ENCODE data around the gene CIC.

The CIC gene

DNA sequence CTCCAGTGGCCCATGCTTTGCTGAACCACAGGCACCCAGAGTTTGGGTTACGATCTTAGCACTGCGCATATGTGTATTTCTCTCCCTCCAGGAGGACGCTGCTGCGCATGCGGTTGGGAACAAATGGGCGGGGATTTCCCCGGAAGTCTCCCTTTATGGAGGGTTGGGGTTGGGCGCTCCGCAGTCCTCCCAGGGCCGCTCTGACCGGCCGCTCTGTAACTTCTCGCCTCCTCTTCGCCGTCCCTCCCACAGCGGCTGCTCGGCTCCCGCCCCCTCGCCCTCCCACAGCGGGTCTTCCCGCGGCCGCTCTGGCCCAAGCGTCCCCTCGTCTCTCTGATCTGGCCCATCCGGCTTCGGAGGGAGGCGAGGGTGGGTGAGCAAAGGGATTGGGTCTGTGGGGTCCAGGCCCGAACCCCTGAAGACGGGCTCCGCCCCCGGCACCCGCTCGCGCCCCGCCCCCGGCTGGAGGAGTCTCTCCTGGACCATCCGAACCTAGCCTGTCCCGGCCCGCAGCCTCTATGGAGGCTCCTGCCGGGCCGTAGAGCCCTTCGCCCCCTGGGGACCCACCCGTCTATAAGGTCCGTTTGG, 56.4 kb downstream of the CIC start, which contains the start of gene MEGF8:
TSS of gene MEGF8 (plus strand) at position 328 of the 588 bp plus-strand sequence. CDS start 609 bp downstream, outside the sequence.
- in situ Hi-C loops (cut with MboI; ENCODE audit: low sequenced_read_pairs, unreplicated experiment): no loop called here
- TF ChIP-seq, protein P1, sequence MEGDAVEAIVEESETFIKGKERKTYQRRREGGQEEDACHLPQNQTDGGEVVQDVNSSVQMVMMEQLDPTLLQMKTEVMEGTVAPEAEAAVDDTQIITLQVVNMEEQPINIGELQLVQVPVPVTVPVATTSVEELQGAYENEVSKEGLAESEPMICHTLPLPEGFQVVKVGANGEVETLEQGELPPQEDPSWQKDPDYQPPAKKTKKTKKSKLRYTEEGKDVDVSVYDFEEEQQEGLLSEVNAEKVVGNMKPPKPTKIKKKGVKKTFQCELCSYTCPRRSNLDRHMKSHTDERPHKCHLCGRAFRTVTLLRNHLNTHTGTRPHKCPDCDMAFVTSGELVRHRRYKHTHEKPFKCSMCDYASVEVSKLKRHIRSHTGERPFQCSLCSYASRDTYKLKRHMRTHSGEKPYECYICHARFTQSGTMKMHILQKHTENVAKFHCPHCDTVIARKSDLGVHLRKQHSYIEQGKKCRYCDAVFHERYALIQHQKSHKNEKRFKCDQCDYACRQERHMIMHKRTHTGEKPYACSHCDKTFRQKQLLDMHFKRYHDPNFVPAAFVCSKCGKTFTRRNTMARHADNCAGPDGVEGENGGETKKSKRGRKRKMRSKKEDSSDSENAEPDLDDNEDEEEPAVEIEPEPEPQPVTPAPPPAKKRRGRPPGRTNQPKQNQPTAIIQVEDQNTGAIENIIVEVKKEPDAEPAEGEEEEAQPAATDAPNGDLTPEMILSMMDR (IDR thresholded peaks at IDR 0.05; ENCODE audit: borderline replicate concordance, control extremely low read depth, extremely low read depth, insufficient read depth, missing control alignments): peak; percentile 85
- peak; percentile 98 for DNase-seq (ENCODE audit: low spot score)

DNA sequence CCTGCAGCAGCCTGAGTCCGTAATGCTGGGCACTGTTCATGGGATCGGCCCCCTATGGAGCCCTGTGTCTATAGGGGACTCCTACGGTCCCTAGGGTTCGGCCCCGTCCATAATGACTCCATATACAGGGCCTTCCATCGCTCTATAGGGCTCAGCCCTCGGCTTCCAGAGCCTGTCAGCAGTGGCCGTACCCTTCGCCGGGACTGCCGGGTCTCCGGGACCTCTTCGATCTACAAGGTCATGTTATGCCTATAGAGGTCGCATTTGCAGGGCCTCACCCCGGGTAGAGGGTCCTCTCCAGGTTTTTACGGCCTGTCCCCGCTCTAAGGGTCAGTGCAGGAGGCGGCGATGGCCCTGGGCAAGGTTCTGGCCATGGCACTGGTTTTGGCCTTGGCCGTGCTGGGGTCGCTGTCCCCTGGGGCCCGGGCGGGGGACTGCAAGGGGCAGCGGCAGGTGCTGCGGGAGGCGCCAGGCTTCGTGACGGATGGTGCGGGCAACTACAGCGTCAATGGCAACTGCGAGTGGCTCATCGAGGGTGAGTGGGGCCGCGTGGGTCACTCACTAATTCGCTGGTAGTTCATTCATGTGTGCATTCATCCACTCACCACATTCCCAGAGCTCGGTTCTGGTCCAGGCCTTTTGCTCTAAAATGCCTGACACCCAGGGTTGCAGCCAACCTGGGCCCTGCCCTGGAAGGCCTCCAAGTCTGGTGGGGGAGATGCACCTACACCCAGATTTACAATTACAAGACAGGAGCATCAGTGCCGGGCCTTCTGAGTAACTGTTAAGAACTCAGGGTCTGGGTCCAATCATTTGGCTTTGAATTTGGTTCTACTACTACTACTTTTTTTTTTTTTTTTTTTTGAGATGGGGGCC, 57.1 kb downstream of the CIC start:
- in situ Hi-C loops (cut with MboI; ENCODE audit: low sequenced_read_pairs, unreplicated experiment): no loop called here
- peak; percentile 74 for DNase-seq (ENCODE audit: low spot score)
- TF ChIP-seq, protein P1 (IDR thresholded peaks at IDR 0.05; ENCODE audit: borderline replicate concordance, control extremely low read depth, extremely low read depth, insufficient read depth, missing control alignments): no peak

DNA sequence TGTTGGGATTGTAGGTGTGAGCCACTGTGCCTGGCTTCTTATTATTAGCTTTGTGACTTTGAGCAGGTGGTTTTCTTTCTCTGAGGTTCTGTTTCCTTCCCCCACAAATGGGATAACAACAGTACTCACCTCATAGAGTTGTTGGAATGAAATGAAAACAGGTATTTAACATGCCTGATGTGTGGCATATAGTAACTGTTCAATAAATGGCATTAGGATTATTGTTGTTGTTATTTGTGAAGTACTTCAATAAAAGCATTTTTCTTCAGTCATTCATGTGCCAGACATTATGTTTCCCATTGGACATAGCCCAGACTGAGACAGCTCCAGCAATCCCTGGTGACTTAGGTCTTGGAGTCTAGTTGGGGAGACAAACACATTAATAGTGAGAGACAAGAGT, 57.9 kb downstream of the CIC start:
- in situ Hi-C loops (cut with MboI; ENCODE audit: low sequenced_read_pairs, unreplicated experiment): no loop called here
- TF ChIP-seq, protein P1 (IDR thresholded peaks at IDR 0.05; ENCODE audit: borderline replicate concordance, control extremely low read depth, extremely low read depth, insufficient read depth, missing control alignments): no peak
- no peak for DNase-seq (ENCODE audit: low spot score)

DNA sequence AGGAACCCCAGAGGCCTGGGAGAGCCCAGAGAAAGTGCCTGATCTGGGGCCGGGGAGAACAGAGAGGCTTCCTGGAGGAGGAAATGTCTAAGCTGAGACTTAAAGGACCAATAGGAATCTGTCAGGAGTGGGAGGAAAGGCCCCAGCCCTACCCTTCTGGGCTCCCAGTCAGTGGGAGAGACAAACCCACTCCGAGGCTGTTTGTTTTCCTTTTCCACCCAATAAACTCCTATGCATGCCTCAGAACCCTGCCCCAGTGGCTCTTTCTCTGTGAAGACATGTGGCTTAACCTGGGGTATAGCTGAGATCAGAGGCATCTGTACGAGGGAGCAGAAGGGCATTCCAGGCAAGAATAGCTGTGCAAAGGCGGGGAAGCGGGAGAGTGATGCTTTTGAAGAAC, 58.3 kb downstream of the CIC start:
- TF ChIP-seq, protein P1 (IDR thresholded peaks at IDR 0.05; ENCODE audit: borderline replicate concordance, control extremely low read depth, extremely low read depth, insufficient read depth, missing control alignments): no peak
- no peak for DNase-seq (ENCODE audit: low spot score)
- in situ Hi-C loops (cut with MboI; ENCODE audit: low sequenced_read_pairs, unreplicated experiment): no loop called here

DNA sequence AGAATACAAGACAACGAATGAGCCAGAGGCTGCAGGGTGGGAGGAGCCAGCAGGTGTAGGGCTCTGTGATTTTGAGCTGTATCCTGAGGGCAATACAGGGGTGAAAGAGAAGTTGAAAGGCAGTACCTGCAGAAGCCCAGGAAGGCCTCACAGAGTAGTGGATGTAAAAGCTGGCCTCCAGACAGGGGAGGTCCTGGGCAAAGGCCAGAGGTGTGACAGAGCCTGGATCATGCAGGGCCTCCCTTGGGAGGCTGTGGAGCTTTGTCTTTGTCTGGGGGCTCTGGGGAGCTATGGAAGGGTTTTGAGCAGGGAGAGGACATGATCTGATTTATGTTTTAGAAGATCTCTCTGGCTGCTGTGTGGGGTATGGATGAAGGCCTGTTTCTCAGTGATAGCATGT, 59.1 kb downstream of the CIC start:
- in situ Hi-C loops (cut with MboI; ENCODE audit: low sequenced_read_pairs, unreplicated experiment): no loop called here
- no peak for DNase-seq (ENCODE audit: low spot score)
- TF ChIP-seq, protein P1 (IDR thresholded peaks at IDR 0.05; ENCODE audit: borderline replicate concordance, control extremely low read depth, extremely low read depth, insufficient read depth, missing control alignments): no peak

DNA sequence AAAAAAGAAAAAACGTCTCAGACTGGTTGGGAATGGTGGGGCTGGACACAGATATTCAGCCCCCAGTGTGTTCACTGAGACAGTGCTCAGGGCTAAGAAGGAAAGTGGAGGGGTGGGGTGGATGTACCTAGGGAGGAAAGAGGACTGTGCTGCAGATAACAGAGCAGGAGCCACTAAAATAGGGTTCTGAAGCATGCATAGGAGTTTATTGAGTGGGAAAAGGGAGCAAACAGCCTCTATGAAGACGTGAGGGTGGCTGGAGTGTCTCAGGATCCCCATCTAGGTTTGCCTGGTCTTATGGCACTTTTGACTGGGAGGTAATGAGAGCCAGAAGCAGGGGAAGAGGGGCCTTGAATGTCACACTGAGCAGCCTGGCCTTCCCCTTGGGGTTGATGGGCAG, 59.8 kb downstream of the CIC start:
- in situ Hi-C loops (cut with MboI; ENCODE audit: low sequenced_read_pairs, unreplicated experiment): no loop called here
- DNase-seq (ENCODE audit: low spot score): no peak
- TF ChIP-seq, protein P1 (IDR thresholded peaks at IDR 0.05; ENCODE audit: borderline replicate concordance, control extremely low read depth, extremely low read depth, insufficient read depth, missing control alignments): no peak

Measured in GM13976 (cell line).